ENCODE measurements around the gene LMNTD2. TPM values are rescaled to one million over a fixed set of nuclear protein-coding genes. Genes with fewer than 3 reads are reported as not detected.

The LMNTD2 gene
- total and polyA plus RNA-seq, 2 donors (not counting 3 experiments of a cell fraction or from before 2014, with no cell fraction given): 2.1 to 2.6 TPM

DNA sequence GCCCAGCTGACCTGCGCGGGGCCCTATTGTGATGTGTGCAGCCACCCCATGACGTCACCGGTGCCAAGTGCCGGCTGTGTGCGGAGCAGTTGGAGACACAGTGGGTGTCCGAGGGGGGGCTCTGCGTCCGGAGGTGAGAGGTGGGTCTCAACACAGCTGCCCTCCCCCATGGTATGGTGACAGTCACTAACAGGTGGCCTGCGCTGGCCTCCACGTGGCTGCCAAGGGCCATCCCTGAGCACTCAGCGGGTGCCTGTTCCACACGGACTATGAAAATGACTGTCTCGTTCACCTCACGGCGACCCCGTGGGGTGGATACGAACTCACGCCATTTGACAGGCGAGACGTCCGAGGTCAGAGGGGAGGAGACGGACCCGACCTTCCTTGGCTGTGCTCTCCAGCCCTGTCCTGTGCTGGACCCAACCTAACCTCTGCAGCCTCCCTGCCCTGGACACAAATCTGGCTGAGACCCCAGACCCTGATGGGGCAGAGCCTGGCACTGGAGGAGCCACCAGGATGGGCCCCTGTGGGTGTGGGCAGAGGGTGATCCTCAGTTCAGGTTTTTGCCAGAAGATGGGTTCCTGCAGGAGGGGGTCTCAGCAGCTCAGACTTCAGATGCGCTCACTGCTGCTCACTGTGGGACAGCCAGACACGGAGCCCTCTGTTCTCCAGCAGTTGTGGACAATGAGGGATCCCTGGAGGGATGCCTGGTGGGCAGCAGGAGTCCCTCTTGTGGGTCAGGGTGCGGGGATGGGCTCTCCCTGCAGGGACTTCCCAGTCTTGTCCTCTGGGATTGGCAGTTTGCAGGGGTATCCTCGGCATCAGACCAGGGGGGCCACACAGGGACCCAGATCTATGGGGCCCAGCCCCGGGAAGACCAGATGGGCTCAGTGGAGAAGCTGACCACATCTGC is 31.5 kb downstream of the LMNTD2 start:
- FAIRE-seq: no peak
- Histone ChIP-seq H3K9me1 (replicated peaks; ENCODE audit: control insufficient read depth, extremely low read depth, insufficient read depth, low read length) (no peaks in the 10 kb centered on the region), H3K27me3 (ENCODE audit: control insufficient read depth in 2 of 2, insufficient read depth in 2 of 2, low read length in 2 of 2) (no peaks in the 10 kb centered on the region), H4K20me1 (replicated peaks; ENCODE audit: control insufficient read depth, extremely low read depth, insufficient read depth, low read length) (no peaks in the 10 kb centered on the region), H2AFZ (ENCODE audit: low read depth, low read length) (no peak overlapping the region), H3K79me2 (ENCODE audit: control insufficient read depth, insufficient read depth, low read length) (peaks cover 7% of the 10 kb centered on the region), H3K36me3 (ENCODE audit: control insufficient read depth in 2 of 2, extremely low read depth in 1 of 2, insufficient read depth in 2 of 2, low read length in 2 of 2) (peaks cover 4 to 18% of the 10 kb centered on the region in 2 experiments), H3K4me1 (ENCODE audit: control insufficient read depth, extremely low read depth, insufficient read depth, low read length) (peaks cover 4% of the 10 kb centered on the region), H3K4me2 (ENCODE audit: insufficient read depth, low read length) (no peak overlapping the region), H3K4me3 (replicated peaks in 1 of 3; ENCODE audit: insufficient read depth in 1 of 3, low read depth in 1 of 3, low read length in 3 of 3) (no peak overlapping the region), H3K9ac (replicated peaks; ENCODE audit: extremely low read depth, insufficient read depth, low read length) (no peak overlapping the region), H3K27ac (ENCODE audit: insufficient read depth, low read depth, low read length) (no peak overlapping the region), H3K9me3 (replicated peaks; ENCODE audit: control insufficient read depth, insufficient read depth, low read length) (no peaks in the 10 kb centered on the region)
- no peak for TF ChIP-seq FOS (IDR thresholded peaks at IDR 0.05; ENCODE audit: borderline replicate concordance, insufficient read depth, low read length)
- no peak for TF ChIP-seq CTCF (IDR thresholded peaks at IDR 0.05; ENCODE audit: extremely low read depth in 1 of 2, insufficient read depth in 1 of 2, low read depth in 1 of 2, low read length in 2 of 2)
- TF ChIP-seq POLR2A (IDR thresholded peaks at IDR 0.05; ENCODE audit: low read depth, low read length): no peak
- TF ChIP-seq JUN (IDR thresholded peaks at IDR 0.05; ENCODE audit: borderline replicate concordance, insufficient read depth, insufficient read length, low read depth): no peak
- TF ChIP-seq POLR2AphosphoS5 (IDR thresholded peaks at IDR 0.05; ENCODE audit: insufficient read depth, low read depth, low read length): no peak
- no peak for TF ChIP-seq GATA2 (IDR thresholded peaks at IDR 0.05; ENCODE audit: insufficient read depth, insufficient read length, low read depth, low read length)
- no peak for TF ChIP-seq MAX (IDR thresholded peaks at IDR 0.05; ENCODE audit: insufficient read depth, insufficient read length)
- no peak for TF ChIP-seq MYC (IDR thresholded peaks at IDR 0.05; ENCODE audit: low read depth, low read length)
- intact Hi-C loops (cut with micrococcal nuclease) (no loop called here), dilution Hi-C loops (cut with MboI; ENCODE audit: extremely low pct_ligation_motif_present, low sequenced_read_pairs) (no loop called here)
- ChIA-PET CTCF (interaction anchor here (2.2 kb wide), 1 partner anchor 10 kb away, joined by 5 read pairs; no protein-coding TSS in a partner anchor), POLR2A (no interaction called here)
- DNase-seq (ENCODE audit: low read depth, low spot score): no peak
- BruUV-seq (replicated peaks): no TSS peak
